H1 (cell line): Measurements from ENCODE around the gene ACTR8. TPM values are rescaled to one million over a fixed set of nuclear protein-coding genes. Genes with fewer than 3 reads are reported as not detected.

Experiments used
- ASH2L ChIP-seq: fragments of 200-600, 300-600 bp; sonication (generic); IDR thresholded peaks from one replicate; pipeline ENCODE4 v1.7.1; 2017; ENCODE audit warnings: low read length
- CEBPB ChIP-seq: IDR thresholded peaks from 2 replicates; pipeline ENCODE4 v1.6.1; 2012; ENCODE audit warnings: low read depth, low read length
- CHD1 ChIP-seq: IDR thresholded peaks from 2 replicates; pipeline ENCODE4 v1.6.1; 2012; ENCODE audit warnings: low read depth, low read length, improper control_type of control experiment
- HDAC6 ChIP-seq: IDR thresholded peaks from one replicate; pipeline ENCODE4 v1.7.1; 2012; ENCODE audit warnings: low read depth, mild to moderate bottlenecking, inconsistent platforms, low read length, moderate library complexity
- RFX5 ChIP-seq: IDR thresholded peaks from 2 replicates; pipeline ENCODE4 v1.6.1; 2011; ENCODE audit warnings: low read depth, low read length, improper control_type of control experiment, borderline replicate concordance
- RXRA ChIP-seq: IDR thresholded peaks from 2 replicates; pipeline ENCODE4 v1.6.1; 2011; ENCODE audit warnings: low read depth, mild to moderate bottlenecking, low read length, moderate library complexity; ENCODE audit not compliant: insufficient read depth
- SP4 ChIP-seq: IDR thresholded peaks from 2 replicates; pipeline ENCODE4 v1.6.1; 2012; ENCODE audit warnings: low read length, inconsistent platforms
- polyA plus RNA-seq, 7 experiments: library from polyadenylated mRNA; depleted of rRNA in 3 of 7; stranded (reverse) in 5 of 7; unstranded in 2 of 7; fragments of >200 nt in 5 of 7; fragments of 200-250 nt in 2 of 7; gene quantifications; 1 replicate in 5 of 7; 2 replicates in 1 of 7; 4 replicates in 1 of 7; pipeline versions ENCODE4 v1.2.1 to v1.2.3, GENCODE V29; 2011 to 2013; ENCODE audit warnings: missing spikeins in 2 of 7, mixed read lengths in 2 of 7
- total RNA-seq: library from RNA; stranded (reverse); fragmentation: NEBNext Ultra II Directional; extraction: Animal tissue kit (Norgen Biotek cat#: 25700); gene quantifications from 2 replicates; pipeline ENCODE4 v1.2.1, GENCODE V29; 2021
- TF ChIP-seq, protein P1 (sequence below): fragments of 300-600 bp; sonication (generic); IDR thresholded peaks from 2 replicates; pipeline ENCODE4 v1.7.1; 2012; ENCODE audit warnings: low read length, moderate library complexity, mild to moderate bottlenecking, inconsistent platforms; ENCODE audit not compliant: insufficient replicate concordance

Gene ACTR8
- total and polyA plus RNA-seq, 2 of the 8 experiments (the other 6 are each of a cell fraction or from before 2014, with no cell fraction given): 8.3 to 26.9 TPM

DNA sequence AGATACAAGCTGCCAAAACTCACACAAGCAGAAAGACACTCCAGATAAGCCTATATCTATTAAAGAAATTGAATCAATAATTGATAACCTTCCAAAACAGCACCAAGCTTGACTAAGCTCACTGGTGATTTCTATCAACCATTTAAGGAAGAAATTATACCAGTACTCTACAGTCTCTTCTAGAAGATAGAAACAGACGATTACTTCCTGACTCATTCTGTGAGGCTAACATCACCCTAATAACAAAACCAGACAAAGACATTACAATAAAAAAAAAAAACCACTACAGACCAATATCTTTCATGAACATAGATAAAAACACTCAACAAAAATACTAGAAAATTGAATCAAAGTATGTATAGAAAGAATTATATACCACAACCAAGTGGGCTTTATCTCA, 55.9 kb downstream of the ACTR8 start (continued):
- TF ChIP-seq RFX5: no peak
- no peak for TF ChIP-seq CHD1
- no peak for TF ChIP-seq ASH2L
- TF ChIP-seq RXRA: no peak
- TF ChIP-seq, protein P1, sequence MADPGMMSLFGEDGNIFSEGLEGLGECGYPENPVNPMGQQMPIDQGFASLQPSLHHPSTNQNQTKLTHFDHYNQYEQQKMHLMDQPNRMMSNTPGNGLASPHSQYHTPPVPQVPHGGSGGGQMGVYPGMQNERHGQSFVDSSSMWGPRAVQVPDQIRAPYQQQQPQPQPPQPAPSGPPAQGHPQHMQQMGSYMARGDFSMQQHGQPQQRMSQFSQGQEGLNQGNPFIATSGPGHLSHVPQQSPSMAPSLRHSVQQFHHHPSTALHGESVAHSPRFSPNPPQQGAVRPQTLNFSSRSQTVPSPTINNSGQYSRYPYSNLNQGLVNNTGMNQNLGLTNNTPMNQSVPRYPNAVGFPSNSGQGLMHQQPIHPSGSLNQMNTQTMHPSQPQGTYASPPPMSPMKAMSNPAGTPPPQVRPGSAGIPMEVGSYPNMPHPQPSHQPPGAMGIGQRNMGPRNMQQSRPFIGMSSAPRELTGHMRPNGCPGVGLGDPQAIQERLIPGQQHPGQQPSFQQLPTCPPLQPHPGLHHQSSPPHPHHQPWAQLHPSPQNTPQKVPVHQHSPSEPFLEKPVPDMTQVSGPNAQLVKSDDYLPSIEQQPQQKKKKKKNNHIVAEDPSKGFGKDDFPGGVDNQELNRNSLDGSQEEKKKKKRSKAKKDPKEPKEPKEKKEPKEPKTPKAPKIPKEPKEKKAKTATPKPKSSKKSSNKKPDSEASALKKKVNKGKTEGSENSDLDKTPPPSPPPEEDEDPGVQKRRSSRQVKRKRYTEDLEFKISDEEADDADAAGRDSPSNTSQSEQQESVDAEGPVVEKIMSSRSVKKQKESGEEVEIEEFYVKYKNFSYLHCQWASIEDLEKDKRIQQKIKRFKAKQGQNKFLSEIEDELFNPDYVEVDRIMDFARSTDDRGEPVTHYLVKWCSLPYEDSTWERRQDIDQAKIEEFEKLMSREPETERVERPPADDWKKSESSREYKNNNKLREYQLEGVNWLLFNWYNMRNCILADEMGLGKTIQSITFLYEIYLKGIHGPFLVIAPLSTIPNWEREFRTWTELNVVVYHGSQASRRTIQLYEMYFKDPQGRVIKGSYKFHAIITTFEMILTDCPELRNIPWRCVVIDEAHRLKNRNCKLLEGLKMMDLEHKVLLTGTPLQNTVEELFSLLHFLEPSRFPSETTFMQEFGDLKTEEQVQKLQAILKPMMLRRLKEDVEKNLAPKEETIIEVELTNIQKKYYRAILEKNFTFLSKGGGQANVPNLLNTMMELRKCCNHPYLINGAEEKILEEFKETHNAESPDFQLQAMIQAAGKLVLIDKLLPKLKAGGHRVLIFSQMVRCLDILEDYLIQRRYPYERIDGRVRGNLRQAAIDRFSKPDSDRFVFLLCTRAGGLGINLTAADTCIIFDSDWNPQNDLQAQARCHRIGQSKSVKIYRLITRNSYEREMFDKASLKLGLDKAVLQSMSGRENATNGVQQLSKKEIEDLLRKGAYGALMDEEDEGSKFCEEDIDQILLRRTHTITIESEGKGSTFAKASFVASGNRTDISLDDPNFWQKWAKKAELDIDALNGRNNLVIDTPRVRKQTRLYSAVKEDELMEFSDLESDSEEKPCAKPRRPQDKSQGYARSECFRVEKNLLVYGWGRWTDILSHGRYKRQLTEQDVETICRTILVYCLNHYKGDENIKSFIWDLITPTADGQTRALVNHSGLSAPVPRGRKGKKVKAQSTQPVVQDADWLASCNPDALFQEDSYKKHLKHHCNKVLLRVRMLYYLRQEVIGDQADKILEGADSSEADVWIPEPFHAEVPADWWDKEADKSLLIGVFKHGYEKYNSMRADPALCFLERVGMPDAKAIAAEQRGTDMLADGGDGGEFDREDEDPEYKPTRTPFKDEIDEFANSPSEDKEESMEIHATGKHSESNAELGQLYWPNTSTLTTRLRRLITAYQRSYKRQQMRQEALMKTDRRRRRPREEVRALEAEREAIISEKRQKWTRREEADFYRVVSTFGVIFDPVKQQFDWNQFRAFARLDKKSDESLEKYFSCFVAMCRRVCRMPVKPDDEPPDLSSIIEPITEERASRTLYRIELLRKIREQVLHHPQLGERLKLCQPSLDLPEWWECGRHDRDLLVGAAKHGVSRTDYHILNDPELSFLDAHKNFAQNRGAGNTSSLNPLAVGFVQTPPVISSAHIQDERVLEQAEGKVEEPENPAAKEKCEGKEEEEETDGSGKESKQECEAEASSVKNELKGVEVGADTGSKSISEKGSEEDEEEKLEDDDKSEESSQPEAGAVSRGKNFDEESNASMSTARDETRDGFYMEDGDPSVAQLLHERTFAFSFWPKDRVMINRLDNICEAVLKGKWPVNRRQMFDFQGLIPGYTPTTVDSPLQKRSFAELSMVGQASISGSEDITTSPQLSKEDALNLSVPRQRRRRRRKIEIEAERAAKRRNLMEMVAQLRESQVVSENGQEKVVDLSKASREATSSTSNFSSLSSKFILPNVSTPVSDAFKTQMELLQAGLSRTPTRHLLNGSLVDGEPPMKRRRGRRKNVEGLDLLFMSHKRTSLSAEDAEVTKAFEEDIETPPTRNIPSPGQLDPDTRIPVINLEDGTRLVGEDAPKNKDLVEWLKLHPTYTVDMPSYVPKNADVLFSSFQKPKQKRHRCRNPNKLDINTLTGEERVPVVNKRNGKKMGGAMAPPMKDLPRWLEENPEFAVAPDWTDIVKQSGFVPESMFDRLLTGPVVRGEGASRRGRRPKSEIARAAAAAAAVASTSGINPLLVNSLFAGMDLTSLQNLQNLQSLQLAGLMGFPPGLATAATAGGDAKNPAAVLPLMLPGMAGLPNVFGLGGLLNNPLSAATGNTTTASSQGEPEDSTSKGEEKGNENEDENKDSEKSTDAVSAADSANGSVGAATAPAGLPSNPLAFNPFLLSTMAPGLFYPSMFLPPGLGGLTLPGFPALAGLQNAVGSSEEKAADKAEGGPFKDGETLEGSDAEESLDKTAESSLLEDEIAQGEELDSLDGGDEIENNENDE: no peak
- TF ChIP-seq HDAC6: no peak
- no peak for TF ChIP-seq CEBPB
- TF ChIP-seq SP4: no peak
